DMS 273 treated with DMSO at 0.1 percent for 48 hours (cell line): ENCODE results near the gene PODXL2.
A peak's percentile ranks its signal among the peaks of the same experiment; 100 is the strongest.

Source experiments
- DNase-seq: peaks from one replicate; lab custom pipeline; 2025; lab: John Stamatoyannopoulos, UW

The PODXL2 gene

GRCh38 chr3:127709320-127710060 lies 80.5 kb downstream of the PODXL2 start:
- no peak for DNase-seq

GRCh38 chr3:127710155-127710941 lies 81.4 kb downstream of the PODXL2 start:
- DNase-seq = no peak

- DNase-seq = no peak
Measured at GRCh38 chr3:127711021-127711695, 82.2 kb downstream of the PODXL2 start.

GRCh38 chr3:127711896-127712295 lies 82.9 kb downstream of the PODXL2 start:
- DNase-seq = no peak

- no peak for DNase-seq
Measured at GRCh38 chr3:127712461-127712860, 83.5 kb downstream of the PODXL2 start.

- no peak for DNase-seq
Measured at GRCh38 chr3:127712881-127713771, 84.1 kb downstream of the PODXL2 start.

GRCh38 chr3:127714125-127714571 lies 85.2 kb downstream of the PODXL2 start:
- DNase-seq = no peak

GRCh38 chr3:127714866-127715265 lies 85.9 kb downstream of the PODXL2 start:
- DNase-seq = no peak

GRCh38 chr3:127715532-127715931 lies 86.5 kb downstream of the PODXL2 start:
- no peak for DNase-seq

GRCh38 chr3:127716384-127716783 lies 87.4 kb downstream of the PODXL2 start:
- DNase-seq = no peak

GRCh38 chr3:127717357-127718244 lies 88.6 kb downstream of the PODXL2 start:
- DNase-seq = peak; percentile 67

- DNase-seq = no peak
Measured at GRCh38 chr3:127718245-127718915, 89.4 kb downstream of the PODXL2 start.

GRCh38 chr3:127718916-127719290 lies 89.9 kb downstream of the PODXL2 start:
- DNase-seq = no peak

- DNase-seq = no peak
Measured at GRCh38 chr3:127719369-127719768, 90.4 kb downstream of the PODXL2 start.

GRCh38 chr3:127720161-127720823 lies 91.3 kb downstream of the PODXL2 start:
- DNase-seq = no peak

- no peak for DNase-seq
Measured at GRCh38 chr3:127720985-127721935, 92.3 kb downstream of the PODXL2 start.

GRCh38 chr3:127722091-127722784 lies 93.3 kb downstream of the PODXL2 start:
- DNase-seq = no peak
